Measurements from ENCODE around the gene NKX1-1.
A peak's percentile ranks its signal among the peaks of the same experiment; 100 is the strongest.

Gene NKX1-1

GRCh38 chr4:1369091-1369450 lies 37.2 kb downstream of the NKX1-1 start:
- Histone ChIP-seq H3K36me3 (ENCODE audit: control insufficient read depth, insufficient read depth, low read length) (peaks cover 2% of the 10 kb centered on the region), H3K27me3 (replicated peaks; ENCODE audit: control insufficient read depth, insufficient read depth, low read length) (no peaks in the 10 kb centered on the region), H3K4me3 (replicated peaks; ENCODE audit: low read depth, low read length) (no peak overlapping the region)
- TF ChIP-seq, protein P1, sequence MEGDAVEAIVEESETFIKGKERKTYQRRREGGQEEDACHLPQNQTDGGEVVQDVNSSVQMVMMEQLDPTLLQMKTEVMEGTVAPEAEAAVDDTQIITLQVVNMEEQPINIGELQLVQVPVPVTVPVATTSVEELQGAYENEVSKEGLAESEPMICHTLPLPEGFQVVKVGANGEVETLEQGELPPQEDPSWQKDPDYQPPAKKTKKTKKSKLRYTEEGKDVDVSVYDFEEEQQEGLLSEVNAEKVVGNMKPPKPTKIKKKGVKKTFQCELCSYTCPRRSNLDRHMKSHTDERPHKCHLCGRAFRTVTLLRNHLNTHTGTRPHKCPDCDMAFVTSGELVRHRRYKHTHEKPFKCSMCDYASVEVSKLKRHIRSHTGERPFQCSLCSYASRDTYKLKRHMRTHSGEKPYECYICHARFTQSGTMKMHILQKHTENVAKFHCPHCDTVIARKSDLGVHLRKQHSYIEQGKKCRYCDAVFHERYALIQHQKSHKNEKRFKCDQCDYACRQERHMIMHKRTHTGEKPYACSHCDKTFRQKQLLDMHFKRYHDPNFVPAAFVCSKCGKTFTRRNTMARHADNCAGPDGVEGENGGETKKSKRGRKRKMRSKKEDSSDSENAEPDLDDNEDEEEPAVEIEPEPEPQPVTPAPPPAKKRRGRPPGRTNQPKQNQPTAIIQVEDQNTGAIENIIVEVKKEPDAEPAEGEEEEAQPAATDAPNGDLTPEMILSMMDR (IDR thresholded peaks at IDR 0.05; ENCODE audit: insufficient read depth, low read length, poor library complexity, severe bottlenecking) = no peak
- no peak for DNase-seq (ENCODE audit: extremely low read depth, insufficient read length)

- Histone ChIP-seq H3K4me3 (replicated peaks; ENCODE audit: low read depth, low read length) (no peak overlapping the region), H3K36me3 (ENCODE audit: control insufficient read depth, insufficient read depth, low read length) (peaks cover 2% of the 10 kb centered on the region), H3K27me3 (replicated peaks; ENCODE audit: control insufficient read depth, insufficient read depth, low read length) (no peaks in the 10 kb centered on the region)
- peak; percentile 9 for DNase-seq (ENCODE audit: extremely low read depth, insufficient read length)
- TF ChIP-seq, protein P1 (IDR thresholded peaks at IDR 0.05; ENCODE audit: insufficient read depth, low read length, poor library complexity, severe bottlenecking) = no peak
These were observed 37.7 kb downstream of the NKX1-1 start for GRCh38 chr4:1368421-1369090.

GRCh38 chr4:1367936-1368289 lies 38.3 kb downstream of the NKX1-1 start:
- H3K36me3 ChIP-seq (ENCODE audit: control insufficient read depth, insufficient read depth, low read length) = peaks cover 2% of the 10 kb centered on the region
- no peak for DNase-seq (ENCODE audit: extremely low read depth, insufficient read length)
- TF ChIP-seq, protein P1 (IDR thresholded peaks at IDR 0.05; ENCODE audit: insufficient read depth, low read length, poor library complexity, severe bottlenecking) = no peak
- H3K4me3 ChIP-seq (replicated peaks; ENCODE audit: low read depth, low read length) = no peak overlapping the region
- H3K27me3 ChIP-seq (replicated peaks; ENCODE audit: control insufficient read depth, insufficient read depth, low read length) = no peaks in the 10 kb centered on the region

DNA sequence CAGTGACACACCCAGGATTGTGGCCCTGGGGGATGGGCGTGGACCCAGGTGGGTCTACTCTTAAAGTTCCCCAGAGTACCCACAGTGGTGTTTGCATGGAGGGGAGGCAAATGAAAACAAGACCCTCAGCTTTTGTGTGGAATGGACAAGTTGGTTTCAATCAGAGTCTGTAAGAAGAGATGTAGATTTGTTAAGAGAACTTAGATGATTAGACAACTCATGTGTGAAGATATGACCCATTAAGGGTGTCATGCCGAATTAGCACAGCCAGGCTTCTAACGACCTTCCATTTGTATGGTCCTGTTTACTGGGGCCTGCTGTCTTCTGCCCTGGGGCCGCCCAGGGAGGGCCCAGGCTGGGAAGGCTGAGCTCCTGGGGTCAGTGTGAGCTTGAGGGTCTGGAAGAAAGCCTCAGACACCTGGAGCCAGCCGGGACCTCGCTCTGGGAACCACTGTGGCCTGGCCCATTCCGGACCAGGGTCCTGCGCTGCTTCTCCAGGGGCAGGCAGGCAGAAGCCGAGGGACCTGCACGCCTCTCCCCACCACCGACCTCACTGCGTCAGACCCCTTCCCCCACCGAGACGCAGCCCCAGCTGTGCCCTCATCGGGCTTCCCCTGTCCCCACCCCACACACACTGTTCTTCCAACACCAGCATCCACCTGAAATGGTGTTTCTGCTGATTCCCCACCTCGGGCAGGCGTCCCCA lies 38.9 kb downstream of the NKX1-1 start:
- H3K36me3 ChIP-seq (ENCODE audit: control insufficient read depth, insufficient read depth, low read length) = peaks cover 2% of the 10 kb centered on the region
- DNase-seq (ENCODE audit: extremely low read depth, insufficient read length) = no peak
- no peak overlapping the region for H3K4me3 ChIP-seq (replicated peaks; ENCODE audit: low read depth, low read length)
- TF ChIP-seq, protein P1 (IDR thresholded peaks at IDR 0.05; ENCODE audit: insufficient read depth, low read length, poor library complexity, severe bottlenecking) = no peak
- H3K27me3 ChIP-seq (replicated peaks; ENCODE audit: control insufficient read depth, insufficient read depth, low read length) = no peaks in the 10 kb centered on the region

DNA sequence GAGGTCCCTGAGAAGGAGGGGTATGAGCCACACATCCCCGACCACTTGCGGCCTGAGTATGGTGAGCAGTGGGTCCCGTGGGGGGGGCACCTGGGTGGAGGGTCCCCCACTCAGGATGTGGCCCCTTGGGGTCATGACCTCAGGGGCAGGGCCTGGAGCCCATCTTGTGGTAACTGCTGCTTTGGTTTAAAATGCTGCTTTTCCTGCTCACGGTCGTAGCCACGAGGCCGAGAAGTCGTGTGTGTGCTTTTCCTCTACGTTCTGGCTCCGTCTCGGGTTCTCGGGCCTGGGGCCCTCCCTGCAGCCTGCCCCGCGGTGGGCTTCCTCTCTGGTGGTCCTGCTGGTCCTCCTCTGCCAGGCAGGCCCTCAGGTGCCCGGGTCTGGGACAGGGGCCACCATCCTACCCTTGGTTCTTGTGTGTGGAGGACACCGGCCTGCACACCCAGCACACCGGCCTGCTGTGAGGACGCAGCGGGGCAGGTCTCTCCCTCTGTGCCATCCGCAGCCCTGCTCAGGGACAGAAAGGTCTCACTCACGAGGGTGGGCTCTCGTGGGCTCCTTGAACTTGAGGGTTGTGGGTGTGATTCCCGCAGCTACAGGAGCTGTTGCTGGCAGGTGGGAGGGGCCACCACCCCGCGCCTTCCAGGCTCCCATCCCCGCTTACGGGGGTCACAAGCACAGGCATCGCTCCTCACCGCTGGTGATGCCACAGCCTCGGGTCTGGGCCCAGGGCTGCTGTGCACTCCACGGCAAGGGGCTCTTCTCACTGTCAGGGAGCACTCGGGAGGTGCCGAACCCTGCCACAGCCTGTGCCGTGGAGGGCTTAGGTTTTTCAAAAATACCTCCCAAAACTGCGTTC lies 39.6 kb downstream of the NKX1-1 start:
- no peak for DNase-seq (ENCODE audit: extremely low read depth, insufficient read length)
- H3K4me3 ChIP-seq (replicated peaks; ENCODE audit: low read depth, low read length) = no peak overlapping the region
- H3K27me3 ChIP-seq (replicated peaks; ENCODE audit: control insufficient read depth, insufficient read depth, low read length) = no peaks in the 10 kb centered on the region
- H3K36me3 ChIP-seq (ENCODE audit: control insufficient read depth, insufficient read depth, low read length) = peaks cover 2% of the 10 kb centered on the region
- TF ChIP-seq, protein P1 (IDR thresholded peaks at IDR 0.05; ENCODE audit: insufficient read depth, low read length, poor library complexity, severe bottlenecking) = no peak

Data from GM06990 (cell line).